HepG2 (cell line): ENCODE results near the gene PEX11G. TPM values are rescaled to one million over a fixed set of nuclear protein-coding genes. Genes with fewer than 3 reads are reported as not detected.

Experiments used
- BHLHE40 ChIP-seq: IDR thresholded peaks from 2 replicates; pipeline ENCODE4 v1.6.1; 2011; ENCODE audit warnings: low read length, improper control_type of control experiment
- CAMTA2 ChIP-seq: sonication (generic); formaldehyde crosslinking; IDR thresholded peaks from 2 replicates; pipeline ENCODE4 v1.4.0; 2020; ENCODE audit warnings: mild to moderate bottlenecking, missing genetic modification reagents, borderline replicate concordance
- KLF6 ChIP-seq: IDR thresholded peaks from 2 replicates; pipeline ENCODE4 v1.8.0; 2016; ENCODE audit warnings: missing biosample characterization, missing genetic modification reagents
- MIXL1 ChIP-seq: IDR thresholded peaks from 2 replicates; pipeline ENCODE4 v1.6.1; 2016
- NFATC3 ChIP-seq: sonication (generic); formaldehyde crosslinking; IDR thresholded peaks from 2 replicates; pipeline ENCODE4 v1.5.1; 2020; ENCODE audit warnings: mild to moderate bottlenecking, missing genetic modification reagents
- NFE2L1 ChIP-seq: sonication (generic); formaldehyde crosslinking; IDR thresholded peaks from 2 replicates; pipeline ENCODE4 v1.4.0; 2020; ENCODE audit warnings: missing genetic modification reagents, mild to moderate bottlenecking, borderline replicate concordance
- NR2F6 ChIP-seq, 2 experiments: IDR thresholded peaks; 2 replicates each; pipeline ENCODE4 v1.6.1; 2016; ENCODE audit warnings: antibody characterized with exemption in 1 of 2, mild to moderate bottlenecking in 1 of 2
- ONECUT2 ChIP-seq: sonication (generic); formaldehyde crosslinking; IDR thresholded peaks from 2 replicates; pipeline ENCODE4 v1.4.0; 2020; ENCODE audit warnings: missing genetic modification reagents
- RFX3 ChIP-seq: IDR thresholded peaks from 2 replicates; pipeline ENCODE4 v1.6.1; 2016; ENCODE audit warnings: missing biosample characterization, missing genetic modification reagents
- SIX1 ChIP-seq: sonication (generic); formaldehyde crosslinking; IDR thresholded peaks from 2 replicates; pipeline ENCODE4 v1.4.0; 2020; ENCODE audit warnings: missing genetic modification reagents, borderline replicate concordance
- TP53 ChIP-seq: sonication (generic); formaldehyde crosslinking; conservative IDR thresholded peaks from 2 replicates; pipeline ENCODE4 v1.4.0; 2020; ENCODE audit warnings: missing genetic modification reagents
- ZNF674 ChIP-seq: sonication (generic); formaldehyde crosslinking; IDR thresholded peaks from 2 replicates; pipeline ENCODE4 v1.5.0; 2020; ENCODE audit warnings: low read depth, mild to moderate bottlenecking, missing genetic modification reagents
- ZNF761 ChIP-seq: sonication (generic); formaldehyde crosslinking; conservative IDR thresholded peaks from 2 replicates; pipeline ENCODE4 v1.4.0; 2020; ENCODE audit warnings: mild to moderate bottlenecking, missing genetic modification reagents
- polyA plus RNA-seq, 8 experiments: library from polyadenylated mRNA; depleted of rRNA in 3 of 8; stranded (reverse) in 7 of 8; unstranded in 1 of 8; fragments of >200 nt; fragmentation: Illumina TruSeq in 4 of 8; extraction: Trizol in 4 of 8; gene quantifications; 2 replicates each; pipeline versions ENCODE4 v1.2.1 to v1.2.3, GENCODE V29; 2011 to 2016; ENCODE audit warnings: low read depth in 4 of 8, missing spikeins in 1 of 8, mixed read lengths in 1 of 8; ENCODE audit not compliant: insufficient read depth in 1 of 8
- total RNA-seq, 5 experiments: library from RNA; depleted of rRNA; stranded (reverse); fragments of >200 nt; fragmentation: Illumina TruSeq; extraction: Trizol; gene quantifications; 2 replicates each; pipeline ENCODE4 v1.2.3, GENCODE V29; 2016; ENCODE audit warnings: low read depth in 1 of 5
- TF ChIP-seq, protein P1 (sequence below): IDR thresholded peaks from 2 replicates; pipeline ENCODE4 v1.6.1; 2012; ENCODE audit warnings: low read length, improper control_type of control experiment
- TF ChIP-seq, protein P2 (sequence below): IDR thresholded peaks from 2 replicates; pipeline ENCODE4 v1.6.1; 2016; ENCODE audit warnings: low read depth, borderline replicate concordance
- TF ChIP-seq, protein P3 (sequence below): sonication (generic); formaldehyde crosslinking; IDR thresholded peaks from 2 replicates; pipeline ENCODE4 v1.4.0; 2020; ENCODE audit warnings: missing genetic modification reagents
- TF ChIP-seq, protein P4 (sequence below): IDR thresholded peaks from 2 replicates; pipeline ENCODE4 v1.6.1; 2016; ENCODE audit warnings: low read depth, missing genetic modification reagents, missing compliant biosample characterization
- TF ChIP-seq, protein P5 (sequence below): sonication (generic); formaldehyde crosslinking; IDR thresholded peaks from 2 replicates; pipeline ENCODE4 v1.5.1; 2020; ENCODE audit warnings: missing genetic modification reagents, mild to moderate bottlenecking, borderline replicate concordance

PEX11G gene
- total and polyA plus RNA-seq, 2 of the 13 experiments (the other 11 are each of a cell fraction or from before 2014, with no cell fraction given): not detected

DNA sequence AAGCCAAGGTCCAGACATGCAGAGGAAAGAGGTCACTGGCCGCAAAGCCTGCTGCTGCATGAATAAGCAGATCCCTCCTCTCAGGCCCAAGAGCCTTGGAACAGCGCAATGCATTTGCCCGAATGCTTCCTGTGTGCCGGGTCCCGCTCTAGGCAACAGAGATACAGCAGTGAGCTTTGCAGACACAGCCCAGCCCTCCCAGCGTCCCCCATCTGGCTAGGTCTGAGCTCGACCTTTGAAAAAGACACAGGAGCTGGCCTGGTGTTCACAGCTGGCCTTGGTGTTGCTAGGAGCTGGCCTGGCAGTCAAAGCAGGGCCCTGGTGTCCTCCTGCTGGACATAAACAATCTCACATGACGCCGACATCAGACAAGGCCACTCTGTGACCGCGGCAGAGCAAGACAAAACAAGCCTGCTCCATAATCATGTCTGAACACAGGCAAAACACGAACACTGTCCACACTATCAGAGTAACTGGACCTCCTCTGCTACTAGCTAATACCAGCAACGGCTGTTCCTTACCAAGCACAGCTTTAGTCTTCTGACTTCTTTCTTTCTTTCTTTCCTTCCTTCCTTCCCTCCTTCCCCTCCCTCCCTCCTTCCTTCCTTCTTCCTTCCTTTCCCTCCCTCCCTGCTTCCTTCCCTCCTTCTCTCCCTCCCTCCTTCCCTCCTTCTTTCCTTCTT lies 5.7 kb upstream of the PEX11G start (continued):
- TF ChIP-seq, protein P1, sequence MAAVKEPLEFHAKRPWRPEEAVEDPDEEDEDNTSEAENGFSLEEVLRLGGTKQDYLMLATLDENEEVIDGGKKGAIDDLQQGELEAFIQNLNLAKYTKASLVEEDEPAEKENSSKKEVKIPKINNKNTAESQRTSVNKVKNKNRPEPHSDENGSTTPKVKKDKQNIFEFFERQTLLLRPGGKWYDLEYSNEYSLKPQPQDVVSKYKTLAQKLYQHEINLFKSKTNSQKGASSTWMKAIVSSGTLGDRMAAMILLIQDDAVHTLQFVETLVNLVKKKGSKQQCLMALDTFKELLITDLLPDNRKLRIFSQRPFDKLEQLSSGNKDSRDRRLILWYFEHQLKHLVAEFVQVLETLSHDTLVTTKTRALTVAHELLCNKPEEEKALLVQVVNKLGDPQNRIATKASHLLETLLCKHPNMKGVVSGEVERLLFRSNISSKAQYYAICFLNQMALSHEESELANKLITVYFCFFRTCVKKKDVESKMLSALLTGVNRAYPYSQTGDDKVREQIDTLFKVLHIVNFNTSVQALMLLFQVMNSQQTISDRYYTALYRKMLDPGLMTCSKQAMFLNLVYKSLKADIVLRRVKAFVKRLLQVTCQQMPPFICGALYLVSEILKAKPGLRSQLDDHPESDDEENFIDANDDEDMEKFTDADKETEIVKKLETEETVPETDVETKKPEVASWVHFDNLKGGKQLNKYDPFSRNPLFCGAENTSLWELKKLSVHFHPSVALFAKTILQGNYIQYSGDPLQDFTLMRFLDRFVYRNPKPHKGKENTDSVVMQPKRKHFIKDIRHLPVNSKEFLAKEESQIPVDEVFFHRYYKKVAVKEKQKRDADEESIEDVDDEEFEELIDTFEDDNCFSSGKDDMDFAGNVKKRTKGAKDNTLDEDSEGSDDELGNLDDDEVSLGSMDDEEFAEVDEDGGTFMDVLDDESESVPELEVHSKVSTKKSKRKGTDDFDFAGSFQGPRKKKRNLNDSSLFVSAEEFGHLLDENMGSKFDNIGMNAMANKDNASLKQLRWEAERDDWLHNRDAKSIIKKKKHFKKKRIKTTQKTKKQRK: no peak
- TF ChIP-seq KLF6 (CRISPR knock-in tag) (no peak), RFX3 (0 out of 2 replicates have a peak, but pooled peaks have one; percentile 16), CAMTA2 (CRISPR knock-in tag) (no peak), NFATC3 (CRISPR knock-in tag) (no peak), NR2F6 (IDR thresholded peaks at IDR 0.05) (no peak), NR2F6 (CRISPR knock-in tag; IDR thresholded peaks at IDR 0.05) (peak; percentile 45; the same call in 1 of the 2 replicates), MIXL1 (no peak; the same call in none of the 2 replicates), BHLHE40 (no peak; the same call in 1 of the 2 replicates), TP53 (no peak), NFE2L1 (CRISPR knock-in tag) (no peak), SIX1 (CRISPR knock-in tag) (no peak), ONECUT2 (CRISPR knock-in tag) (no peak), ZNF674 (no peak), ZNF761 (CRISPR knock-in tag) (0 out of 2 replicates have a peak, but pooled peaks have one; percentile 30)
- TF ChIP-seq, protein P2, sequence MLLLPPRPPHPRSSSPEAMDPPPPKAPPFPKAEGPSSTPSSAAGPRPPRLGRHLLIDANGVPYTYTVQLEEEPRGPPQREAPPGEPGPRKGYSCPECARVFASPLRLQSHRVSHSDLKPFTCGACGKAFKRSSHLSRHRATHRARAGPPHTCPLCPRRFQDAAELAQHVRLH: 0 out of 2 replicates have a peak, but pooled peaks have one; percentile 66
- TF ChIP-seq, protein P3, sequence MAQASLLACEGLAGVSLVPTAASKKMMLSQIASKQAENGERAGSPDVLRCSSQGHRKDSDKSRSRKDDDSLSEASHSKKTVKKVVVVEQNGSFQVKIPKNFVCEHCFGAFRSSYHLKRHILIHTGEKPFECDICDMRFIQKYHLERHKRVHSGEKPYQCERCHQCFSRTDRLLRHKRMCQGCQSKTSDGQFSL: no peak
- TF ChIP-seq, protein P4, sequence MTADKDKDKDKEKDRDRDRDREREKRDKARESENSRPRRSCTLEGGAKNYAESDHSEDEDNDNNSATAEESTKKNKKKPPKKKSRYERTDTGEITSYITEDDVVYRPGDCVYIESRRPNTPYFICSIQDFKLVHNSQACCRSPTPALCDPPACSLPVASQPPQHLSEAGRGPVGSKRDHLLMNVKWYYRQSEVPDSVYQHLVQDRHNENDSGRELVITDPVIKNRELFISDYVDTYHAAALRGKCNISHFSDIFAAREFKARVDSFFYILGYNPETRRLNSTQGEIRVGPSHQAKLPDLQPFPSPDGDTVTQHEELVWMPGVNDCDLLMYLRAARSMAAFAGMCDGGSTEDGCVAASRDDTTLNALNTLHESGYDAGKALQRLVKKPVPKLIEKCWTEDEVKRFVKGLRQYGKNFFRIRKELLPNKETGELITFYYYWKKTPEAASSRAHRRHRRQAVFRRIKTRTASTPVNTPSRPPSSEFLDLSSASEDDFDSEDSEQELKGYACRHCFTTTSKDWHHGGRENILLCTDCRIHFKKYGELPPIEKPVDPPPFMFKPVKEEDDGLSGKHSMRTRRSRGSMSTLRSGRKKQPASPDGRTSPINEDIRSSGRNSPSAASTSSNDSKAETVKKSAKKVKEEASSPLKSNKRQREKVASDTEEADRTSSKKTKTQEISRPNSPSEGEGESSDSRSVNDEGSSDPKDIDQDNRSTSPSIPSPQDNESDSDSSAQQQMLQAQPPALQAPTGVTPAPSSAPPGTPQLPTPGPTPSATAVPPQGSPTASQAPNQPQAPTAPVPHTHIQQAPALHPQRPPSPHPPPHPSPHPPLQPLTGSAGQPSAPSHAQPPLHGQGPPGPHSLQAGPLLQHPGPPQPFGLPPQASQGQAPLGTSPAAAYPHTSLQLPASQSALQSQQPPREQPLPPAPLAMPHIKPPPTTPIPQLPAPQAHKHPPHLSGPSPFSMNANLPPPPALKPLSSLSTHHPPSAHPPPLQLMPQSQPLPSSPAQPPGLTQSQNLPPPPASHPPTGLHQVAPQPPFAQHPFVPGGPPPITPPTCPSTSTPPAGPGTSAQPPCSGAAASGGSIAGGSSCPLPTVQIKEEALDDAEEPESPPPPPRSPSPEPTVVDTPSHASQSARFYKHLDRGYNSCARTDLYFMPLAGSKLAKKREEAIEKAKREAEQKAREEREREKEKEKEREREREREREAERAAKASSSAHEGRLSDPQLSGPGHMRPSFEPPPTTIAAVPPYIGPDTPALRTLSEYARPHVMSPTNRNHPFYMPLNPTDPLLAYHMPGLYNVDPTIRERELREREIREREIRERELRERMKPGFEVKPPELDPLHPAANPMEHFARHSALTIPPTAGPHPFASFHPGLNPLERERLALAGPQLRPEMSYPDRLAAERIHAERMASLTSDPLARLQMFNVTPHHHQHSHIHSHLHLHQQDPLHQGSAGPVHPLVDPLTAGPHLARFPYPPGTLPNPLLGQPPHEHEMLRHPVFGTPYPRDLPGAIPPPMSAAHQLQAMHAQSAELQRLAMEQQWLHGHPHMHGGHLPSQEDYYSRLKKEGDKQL (CRISPR knock-in tag): no peak
- TF ChIP-seq, protein P5, sequence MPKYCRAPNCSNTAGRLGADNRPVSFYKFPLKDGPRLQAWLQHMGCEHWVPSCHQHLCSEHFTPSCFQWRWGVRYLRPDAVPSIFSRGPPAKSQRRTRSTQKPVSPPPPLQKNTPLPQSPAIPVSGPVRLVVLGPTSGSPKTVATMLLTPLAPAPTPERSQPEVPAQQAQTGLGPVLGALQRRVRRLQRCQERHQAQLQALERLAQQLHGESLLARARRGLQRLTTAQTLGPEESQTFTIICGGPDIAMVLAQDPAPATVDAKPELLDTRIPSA: no peak
